Measurements from ENCODE around the gene NDUFB7.
A peak's percentile ranks its signal among the peaks of the same experiment; 100 is the strongest.
"Not testable (repeated sequence)": the region's sequence is repeated elsewhere in the genome, so short reads cannot be mapped to it uniquely, and the experiment has no call there.

Gene NDUFB7

GRCh38 chr19:14553042-14553938 lies 18.6 kb downstream of the NDUFB7 start:
- DNase-seq = no peak

GRCh38 chr19:14552006-14552360 lies 19.9 kb downstream of the NDUFB7 start:
- not testable (repeated sequence) for DNase-seq

GRCh38 chr19:14551134-14552005 lies 20.5 kb downstream of the NDUFB7 start:
- DNase-seq = not testable (repeated sequence)

GRCh38 chr19:14550201-14550754 lies 21.6 kb downstream of the NDUFB7 start:
- no peak for DNase-seq

GRCh38 chr19:14545716-14546082 lies 26.2 kb downstream of the NDUFB7 start:
- no peak for DNase-seq

- DNase-seq = no peak
Measured at GRCh38 chr19:14544977-14545715, 26.7 kb downstream of the NDUFB7 start.

- DNase-seq = no peak
Measured at GRCh38 chr19:14544047-14544446, 27.8 kb downstream of the NDUFB7 start.

- DNase-seq = no peak
Measured at GRCh38 chr19:14542711-14543328, 29.0 kb downstream of the NDUFB7 start.

- DNase-seq = not testable (repeated sequence)
Measured at GRCh38 chr19:14541979-14542378, 29.9 kb downstream of the NDUFB7 start.

- DNase-seq = no peak
Measured at GRCh38 chr19:14540741-14541525, 30.9 kb downstream of the NDUFB7 start.

- peak; percentile 86 for DNase-seq
Measured at GRCh38 chr19:14536926-14537692, 34.8 kb downstream of the NDUFB7 start.

- DNase-seq = no peak
Measured at GRCh38 chr19:14533450-14533849, 38.4 kb downstream of the NDUFB7 start.

- no peak for DNase-seq
Measured at GRCh38 chr19:14530506-14530905, 41.4 kb downstream of the NDUFB7 start.

- DNase-seq = no peak
Measured at GRCh38 chr19:14530005-14530348, 41.9 kb downstream of the NDUFB7 start.

- peak; percentile 99 for DNase-seq
Measured at GRCh38 chr19:14529254-14530004, 42.4 kb downstream of the NDUFB7 start, which contains the start of gene TECR. Gene TECR, plus strand, starts transcription at chr19:14529594. Its CDS starts 103 bp downstream, at chr19:14529697.

GRCh38 chr19:14528419-14529253 lies 43.2 kb downstream of the NDUFB7 start:
- no peak for DNase-seq

- DNase-seq = no peak
Measured at GRCh38 chr19:14526423-14526822, 45.4 kb downstream of the NDUFB7 start.

- DNase-seq = no peak
Measured at GRCh38 chr19:14525729-14526128, 46.1 kb downstream of the NDUFB7 start.

GRCh38 chr19:14520543-14520942 lies 51.3 kb downstream of the NDUFB7 start:
- no peak for DNase-seq
